ENCODE data around the gene YWHAG. TPM values are rescaled to one million over a fixed set of nuclear protein-coding genes. Genes with fewer than 3 reads are reported as not detected.
"Not testable (repeated sequence)": the region's sequence is repeated elsewhere in the genome, so short reads cannot be mapped to it uniquely, and the experiment has no call there.

The YWHAG gene
- total and polyA plus RNA-seq, 2 donors from 2014 or later: 45.4 to 94.2 TPM

DNA sequence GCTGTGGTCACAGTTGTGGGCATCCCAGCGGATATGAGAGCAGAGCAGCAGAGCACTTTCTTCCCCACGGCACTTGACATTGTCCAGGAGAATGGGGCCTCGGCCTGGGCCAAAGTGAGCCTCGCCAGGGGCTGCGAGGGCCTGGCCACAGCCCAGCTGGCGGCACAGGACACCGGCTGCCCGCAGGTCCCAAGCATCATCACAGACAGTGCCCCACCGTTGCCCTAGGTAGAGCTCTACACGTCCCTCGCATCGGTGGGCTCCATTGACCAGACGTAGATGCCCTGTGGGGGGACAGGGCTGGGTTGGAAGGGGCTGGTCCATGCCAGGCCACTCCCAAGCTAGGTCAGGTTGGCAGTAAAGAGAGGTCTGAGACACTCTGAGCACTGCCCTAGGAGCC lies 31.3 kb upstream of the YWHAG start:
- Histone ChIP-seq H3K4me3 (ENCODE audit: low read length in 3 of 3) (no peak overlapping the region), H3K9me3 (ENCODE audit: control insufficient read depth in 2 of 3, insufficient read depth in 1 of 3, low read length in 3 of 3) (no peaks in the 10 kb centered on the region), H3K9ac (ENCODE audit: low read length in 3 of 3) (no peak overlapping the region), H3K27me3 (ENCODE audit: control insufficient read depth, insufficient read depth, low read length) (no peaks in the 10 kb centered on the region), H3K27ac (ENCODE audit: low read depth in 2 of 2, low read length in 2 of 2) (no peak overlapping the region), H3K4me1 (ENCODE audit: control insufficient read depth in 2 of 3, insufficient read depth in 2 of 3, low read depth in 1 of 3, low read length in 3 of 3) (peaks cover 0 to 10% (median 7%) of the 10 kb centered on the region in 3 donors), H3K36me3 (ENCODE audit: control insufficient read depth in 2 of 3, insufficient read depth in 3 of 3, low read length in 3 of 3) (no peaks in the 10 kb centered on the region)
- FAIRE-seq: no peak
- TF ChIP-seq, protein P1, sequence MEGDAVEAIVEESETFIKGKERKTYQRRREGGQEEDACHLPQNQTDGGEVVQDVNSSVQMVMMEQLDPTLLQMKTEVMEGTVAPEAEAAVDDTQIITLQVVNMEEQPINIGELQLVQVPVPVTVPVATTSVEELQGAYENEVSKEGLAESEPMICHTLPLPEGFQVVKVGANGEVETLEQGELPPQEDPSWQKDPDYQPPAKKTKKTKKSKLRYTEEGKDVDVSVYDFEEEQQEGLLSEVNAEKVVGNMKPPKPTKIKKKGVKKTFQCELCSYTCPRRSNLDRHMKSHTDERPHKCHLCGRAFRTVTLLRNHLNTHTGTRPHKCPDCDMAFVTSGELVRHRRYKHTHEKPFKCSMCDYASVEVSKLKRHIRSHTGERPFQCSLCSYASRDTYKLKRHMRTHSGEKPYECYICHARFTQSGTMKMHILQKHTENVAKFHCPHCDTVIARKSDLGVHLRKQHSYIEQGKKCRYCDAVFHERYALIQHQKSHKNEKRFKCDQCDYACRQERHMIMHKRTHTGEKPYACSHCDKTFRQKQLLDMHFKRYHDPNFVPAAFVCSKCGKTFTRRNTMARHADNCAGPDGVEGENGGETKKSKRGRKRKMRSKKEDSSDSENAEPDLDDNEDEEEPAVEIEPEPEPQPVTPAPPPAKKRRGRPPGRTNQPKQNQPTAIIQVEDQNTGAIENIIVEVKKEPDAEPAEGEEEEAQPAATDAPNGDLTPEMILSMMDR (IDR thresholded peaks at IDR 0.05; ENCODE audit: borderline replicate concordance, extremely low read depth, insufficient read depth): no peak
- no peak for DNase-seq
- intact Hi-C loops (cut with DNase I): no loop called here

DNA sequence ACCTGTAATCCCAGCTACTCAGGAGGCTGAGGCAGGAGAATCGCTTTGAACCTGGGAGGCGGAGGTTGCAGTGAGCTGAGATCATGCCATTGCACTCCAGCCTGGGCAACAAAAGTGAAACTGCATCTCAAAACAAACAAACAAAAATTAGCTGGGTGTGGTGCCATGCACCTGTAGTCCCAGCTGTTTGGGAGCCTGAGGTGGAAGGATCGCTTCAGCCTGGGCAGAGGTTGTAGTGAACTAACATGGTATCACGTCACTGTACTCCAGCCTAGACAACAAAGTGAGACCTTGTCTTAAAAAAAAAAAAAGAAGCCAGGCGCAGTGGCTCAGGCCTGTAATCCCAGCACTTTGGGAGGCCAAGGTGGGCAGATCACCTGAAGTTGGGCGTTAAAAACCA lies 29.0 kb upstream of the YWHAG start:
- intact Hi-C loops (cut with DNase I); H3K9me3 ChIP-seq (ENCODE audit: control insufficient read depth in 2 of 3, insufficient read depth in 1 of 3, low read length in 3 of 3); H3K4me3 ChIP-seq (ENCODE audit: low read length in 3 of 3); H3K9ac ChIP-seq (ENCODE audit: low read length in 3 of 3); H3K27ac ChIP-seq (ENCODE audit: low read depth in 2 of 2, low read length in 2 of 2); FAIRE-seq; H3K36me3 ChIP-seq (ENCODE audit: control insufficient read depth in 2 of 3, insufficient read depth in 3 of 3, low read length in 3 of 3); H3K27me3 ChIP-seq (ENCODE audit: control insufficient read depth, insufficient read depth, low read length); DNase-seq; H3K4me1 ChIP-seq (ENCODE audit: control insufficient read depth in 2 of 3, insufficient read depth in 2 of 3, low read depth in 1 of 3, low read length in 3 of 3): not testable (repeated sequence)

DNA sequence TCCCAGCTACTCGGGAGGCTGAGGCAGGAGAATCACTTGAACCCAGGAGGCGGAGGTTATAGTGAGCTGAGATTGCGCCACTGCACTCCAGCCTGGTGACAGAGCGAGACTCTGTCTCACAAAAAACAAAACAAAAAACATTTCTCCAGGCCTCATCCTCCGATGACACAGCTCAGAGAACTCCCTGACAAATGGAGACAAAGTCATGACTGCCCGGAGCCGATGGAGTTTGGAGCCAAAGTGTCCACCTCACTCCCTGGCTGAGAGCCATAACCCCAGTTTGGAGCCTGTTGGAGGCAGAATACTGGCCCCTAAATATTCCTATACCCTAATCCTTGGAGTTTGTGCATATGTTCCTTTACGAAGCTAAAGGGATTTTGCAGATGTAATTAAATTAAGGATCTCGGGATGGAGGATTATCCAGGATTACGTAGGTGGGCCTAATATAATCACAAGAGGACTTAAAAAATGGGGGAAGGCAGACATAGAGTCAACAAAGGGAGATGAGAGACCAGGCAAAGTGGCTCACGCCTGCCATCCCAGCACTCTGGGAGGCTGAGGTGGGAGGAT lies 28.0 kb upstream of the YWHAG start:
- Histone ChIP-seq H3K9ac (ENCODE audit: low read length in 3 of 3) (no peak overlapping the region), H3K27ac (ENCODE audit: low read depth in 2 of 2, low read length in 2 of 2) (no peak overlapping the region), H3K27me3 (ENCODE audit: control insufficient read depth, insufficient read depth, low read length) (no peaks in the 10 kb centered on the region), H3K9me3 (ENCODE audit: control insufficient read depth in 2 of 3, insufficient read depth in 1 of 3, low read length in 3 of 3) (no peaks in the 10 kb centered on the region), H3K4me1 (ENCODE audit: control insufficient read depth in 2 of 3, insufficient read depth in 2 of 3, low read depth in 1 of 3, low read length in 3 of 3) (no peaks in the 10 kb centered on the region), H3K4me3 (ENCODE audit: low read length in 3 of 3) (no peak overlapping the region), H3K36me3 (ENCODE audit: control insufficient read depth in 2 of 3, insufficient read depth in 3 of 3, low read length in 3 of 3) (no peaks in the 10 kb centered on the region)
- FAIRE-seq: no peak
- intact Hi-C loops (cut with DNase I): no loop called here
- DNase-seq: no peak
- TF ChIP-seq, protein P1 (IDR thresholded peaks at IDR 0.05; ENCODE audit: borderline replicate concordance, extremely low read depth, insufficient read depth): no peak

DNA sequence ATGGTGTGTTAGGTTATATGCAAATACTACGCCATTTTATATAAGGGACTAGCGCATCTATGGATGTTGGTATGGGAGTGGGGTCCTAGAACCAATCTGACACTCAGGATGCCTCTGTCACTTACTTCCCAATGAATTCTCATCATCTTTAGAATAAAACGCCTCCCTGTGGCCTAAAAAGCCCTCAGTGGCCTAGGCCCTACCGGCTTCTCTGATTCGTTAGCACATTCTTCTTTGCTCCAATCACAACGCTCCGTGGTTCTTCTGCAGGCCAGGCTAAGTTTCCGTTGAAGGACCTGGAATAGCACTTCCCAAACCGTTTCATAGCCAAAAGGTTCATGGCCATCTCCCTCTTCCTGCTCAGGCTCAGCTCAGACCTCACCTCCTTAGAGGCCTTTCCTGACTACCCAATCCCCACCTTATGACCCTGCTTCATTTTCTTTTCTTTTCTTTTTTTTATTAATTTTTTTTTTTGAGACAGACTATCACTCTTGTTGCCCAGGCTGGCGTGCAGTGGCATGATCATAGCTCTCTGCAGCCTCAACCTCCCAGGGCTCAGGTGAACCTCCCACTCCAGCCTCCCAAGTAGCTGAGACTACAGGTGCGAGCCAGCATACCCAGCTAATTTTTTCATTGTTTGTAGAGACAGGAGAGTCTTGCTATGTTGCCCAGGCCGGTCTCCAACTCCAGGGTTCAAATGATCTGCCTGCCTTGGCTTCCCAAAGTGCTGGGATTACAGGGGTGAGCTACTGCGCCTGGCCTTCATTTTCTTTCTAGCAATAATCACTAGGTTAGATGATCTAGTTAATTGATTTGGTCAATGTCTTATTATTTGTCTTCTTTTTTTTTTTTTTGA lies 24.5 kb upstream of the YWHAG start:
- FAIRE-seq (no peak), DNase-seq (no peak)
- TF ChIP-seq, protein P1 (IDR thresholded peaks at IDR 0.05; ENCODE audit: borderline replicate concordance, extremely low read depth, insufficient read depth): no peak
- H3K9ac ChIP-seq (ENCODE audit: low read length in 3 of 3): no peak overlapping the region
- peaks cover 0 to 5% (median 5%) of the 10 kb centered on the region in 3 donors for H3K4me1 ChIP-seq (ENCODE audit: control insufficient read depth in 2 of 3, insufficient read depth in 2 of 3, low read depth in 1 of 3, low read length in 3 of 3)
- no peak overlapping the region for H3K27ac ChIP-seq (ENCODE audit: low read depth in 2 of 2, low read length in 2 of 2)
- no peaks in the 10 kb centered on the region for H3K27me3 ChIP-seq (ENCODE audit: control insufficient read depth, insufficient read depth, low read length)
- H3K36me3 ChIP-seq (ENCODE audit: control insufficient read depth in 2 of 3, insufficient read depth in 3 of 3, low read length in 3 of 3): no peaks in the 10 kb centered on the region
- no peaks in the 10 kb centered on the region for H3K9me3 ChIP-seq (ENCODE audit: control insufficient read depth in 2 of 3, insufficient read depth in 1 of 3, low read length in 3 of 3)
- intact Hi-C loops (cut with DNase I): no loop called here
- no peak overlapping the region for H3K4me3 ChIP-seq (ENCODE audit: low read length in 3 of 3)
